Measurements from ENCODE around the gene OMP. TPM values are rescaled to one million over a fixed set of nuclear protein-coding genes. Genes with fewer than 3 reads are reported as not detected.

Gene OMP
- total RNA-seq, 1 donor from 2014 or later: not detected

DNA sequence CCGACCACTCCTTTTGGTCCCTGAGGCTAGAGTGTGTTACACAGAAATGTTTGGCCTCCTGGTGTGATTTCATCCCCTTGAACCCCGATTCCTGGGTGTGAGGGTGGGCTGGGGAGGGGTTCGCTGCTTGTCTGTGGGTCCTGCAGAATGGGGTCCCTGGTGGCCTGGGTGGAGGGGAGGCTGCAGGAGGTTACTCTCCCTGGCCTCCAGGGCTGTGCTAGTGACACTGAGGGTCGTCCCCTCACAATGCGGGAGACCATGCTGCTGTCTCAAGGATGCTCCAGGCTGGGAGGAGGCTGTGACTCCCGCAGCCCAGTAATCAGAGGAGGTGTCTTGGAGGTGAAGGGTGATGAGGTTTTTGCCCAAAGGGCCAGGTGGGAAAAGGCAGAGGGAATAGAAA is 17.0 kb upstream of the OMP start:
- Mint-ChIP-seq H3K27me3 (ENCODE audit: unreplicated experiment) (no peaks in the 10 kb centered on the region), H3K4me3 (ENCODE audit: unreplicated experiment) (no peak overlapping the region), H3K9me3 (ENCODE audit: unreplicated experiment) (peaks cover 3% of the 10 kb centered on the region), H3K4me1 (ENCODE audit: low read depth, unreplicated experiment) (peaks cover 8% of the 10 kb centered on the region), H3K36me3 (ENCODE audit: unreplicated experiment) (peaks cover 4% of the 10 kb centered on the region), H3K27ac (ENCODE audit: unreplicated experiment) (no peak overlapping the region)
- TF ChIP-seq, protein P1, sequence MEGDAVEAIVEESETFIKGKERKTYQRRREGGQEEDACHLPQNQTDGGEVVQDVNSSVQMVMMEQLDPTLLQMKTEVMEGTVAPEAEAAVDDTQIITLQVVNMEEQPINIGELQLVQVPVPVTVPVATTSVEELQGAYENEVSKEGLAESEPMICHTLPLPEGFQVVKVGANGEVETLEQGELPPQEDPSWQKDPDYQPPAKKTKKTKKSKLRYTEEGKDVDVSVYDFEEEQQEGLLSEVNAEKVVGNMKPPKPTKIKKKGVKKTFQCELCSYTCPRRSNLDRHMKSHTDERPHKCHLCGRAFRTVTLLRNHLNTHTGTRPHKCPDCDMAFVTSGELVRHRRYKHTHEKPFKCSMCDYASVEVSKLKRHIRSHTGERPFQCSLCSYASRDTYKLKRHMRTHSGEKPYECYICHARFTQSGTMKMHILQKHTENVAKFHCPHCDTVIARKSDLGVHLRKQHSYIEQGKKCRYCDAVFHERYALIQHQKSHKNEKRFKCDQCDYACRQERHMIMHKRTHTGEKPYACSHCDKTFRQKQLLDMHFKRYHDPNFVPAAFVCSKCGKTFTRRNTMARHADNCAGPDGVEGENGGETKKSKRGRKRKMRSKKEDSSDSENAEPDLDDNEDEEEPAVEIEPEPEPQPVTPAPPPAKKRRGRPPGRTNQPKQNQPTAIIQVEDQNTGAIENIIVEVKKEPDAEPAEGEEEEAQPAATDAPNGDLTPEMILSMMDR (IDR thresholded peaks at IDR 0.05; ENCODE audit: partially characterized antibody, unreplicated experiment): no peak
- DNase-seq: peak; percentile 13

DNA sequence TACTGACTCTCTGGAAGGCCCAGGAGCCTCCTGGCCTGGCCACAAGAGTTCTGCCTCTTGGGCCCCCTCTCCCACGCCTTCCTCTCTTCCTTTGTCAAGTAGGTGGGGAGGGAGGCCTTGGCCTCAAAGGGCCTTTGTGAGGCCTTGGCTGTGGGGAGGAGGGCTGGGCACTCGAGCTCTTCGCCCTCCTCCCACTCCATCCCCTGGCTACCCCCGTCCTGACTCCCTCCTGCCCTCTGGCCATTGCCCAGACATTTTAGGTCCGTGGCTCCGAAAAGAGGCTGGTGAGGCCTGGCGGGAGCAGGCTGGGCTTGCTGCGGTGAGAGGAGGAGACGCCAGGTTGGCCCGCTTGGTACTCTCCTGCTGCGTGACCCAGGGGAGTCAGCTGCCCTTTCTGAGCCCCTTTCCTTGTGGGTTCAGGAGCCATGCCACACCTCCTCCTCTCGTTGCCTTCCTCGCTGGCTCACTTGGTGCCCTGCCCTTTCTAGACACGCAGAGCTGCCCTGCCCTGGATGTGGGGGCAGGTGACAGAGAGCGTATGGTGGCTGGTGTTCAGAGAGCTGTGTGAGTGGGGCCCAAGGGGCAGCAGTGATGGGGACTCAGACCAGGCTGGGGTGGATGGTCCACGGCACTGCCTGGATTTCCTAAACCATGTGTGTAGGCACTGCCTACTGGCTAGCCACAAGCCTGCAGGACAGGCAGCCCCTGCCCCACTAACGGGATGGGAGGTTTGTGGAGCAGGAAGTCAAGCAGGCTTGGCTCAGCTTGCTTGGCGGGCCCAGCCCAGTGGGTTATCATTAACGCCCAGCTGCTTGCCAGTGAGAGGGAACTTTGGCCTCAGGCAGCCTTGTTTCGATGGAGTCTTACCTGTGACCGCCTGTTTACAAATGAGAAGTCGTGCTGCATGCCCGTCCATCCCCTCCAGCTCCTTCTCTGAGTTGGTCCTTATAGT is 15.8 kb upstream of the OMP start:
- H3K4me3 Mint-ChIP-seq (ENCODE audit: unreplicated experiment): no peak overlapping the region
- no peak overlapping the region for H3K27ac Mint-ChIP-seq (ENCODE audit: unreplicated experiment)
- peaks cover 5% of the 10 kb centered on the region for H3K9me3 Mint-ChIP-seq (ENCODE audit: unreplicated experiment)
- TF ChIP-seq, protein P1 (IDR thresholded peaks at IDR 0.05; ENCODE audit: partially characterized antibody, unreplicated experiment): no peak
- H3K4me1 Mint-ChIP-seq (ENCODE audit: low read depth, unreplicated experiment): peaks cover 3% of the 10 kb centered on the region
- peak; percentile 10 for DNase-seq
- no peaks in the 10 kb centered on the region for H3K27me3 Mint-ChIP-seq (ENCODE audit: unreplicated experiment)
- peaks cover 4% of the 10 kb centered on the region for H3K36me3 Mint-ChIP-seq (ENCODE audit: unreplicated experiment)

DNA sequence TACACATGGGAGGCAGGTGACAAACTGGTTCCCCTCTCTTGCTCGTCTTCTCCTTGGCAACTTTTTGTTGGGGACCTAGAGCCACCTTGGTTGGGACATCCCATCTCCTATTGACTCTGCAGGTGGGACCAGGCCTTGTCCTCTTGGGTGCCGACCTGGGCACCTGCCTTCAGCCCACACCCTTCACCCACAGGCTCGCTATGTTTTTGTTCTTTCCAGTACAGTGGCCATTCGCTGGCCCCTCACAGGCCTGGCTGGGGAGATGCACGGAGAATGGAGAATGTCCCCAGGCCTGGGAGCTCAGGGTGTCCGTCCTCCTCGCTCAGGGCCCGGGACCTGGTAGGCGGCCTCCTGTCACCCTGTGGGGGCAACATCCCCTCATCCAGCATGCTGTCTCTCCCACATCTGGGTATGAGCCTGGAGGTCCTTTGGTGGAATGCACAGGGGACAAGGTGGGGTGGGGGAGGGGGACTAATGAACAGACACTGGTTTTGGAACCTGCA is 14.9 kb upstream of the OMP start:
- no peaks in the 10 kb centered on the region for H3K4me1 Mint-ChIP-seq (ENCODE audit: low read depth, unreplicated experiment)
- H3K27ac Mint-ChIP-seq (ENCODE audit: unreplicated experiment): no peak overlapping the region
- no peaks in the 10 kb centered on the region for H3K27me3 Mint-ChIP-seq (ENCODE audit: unreplicated experiment)

DNA sequence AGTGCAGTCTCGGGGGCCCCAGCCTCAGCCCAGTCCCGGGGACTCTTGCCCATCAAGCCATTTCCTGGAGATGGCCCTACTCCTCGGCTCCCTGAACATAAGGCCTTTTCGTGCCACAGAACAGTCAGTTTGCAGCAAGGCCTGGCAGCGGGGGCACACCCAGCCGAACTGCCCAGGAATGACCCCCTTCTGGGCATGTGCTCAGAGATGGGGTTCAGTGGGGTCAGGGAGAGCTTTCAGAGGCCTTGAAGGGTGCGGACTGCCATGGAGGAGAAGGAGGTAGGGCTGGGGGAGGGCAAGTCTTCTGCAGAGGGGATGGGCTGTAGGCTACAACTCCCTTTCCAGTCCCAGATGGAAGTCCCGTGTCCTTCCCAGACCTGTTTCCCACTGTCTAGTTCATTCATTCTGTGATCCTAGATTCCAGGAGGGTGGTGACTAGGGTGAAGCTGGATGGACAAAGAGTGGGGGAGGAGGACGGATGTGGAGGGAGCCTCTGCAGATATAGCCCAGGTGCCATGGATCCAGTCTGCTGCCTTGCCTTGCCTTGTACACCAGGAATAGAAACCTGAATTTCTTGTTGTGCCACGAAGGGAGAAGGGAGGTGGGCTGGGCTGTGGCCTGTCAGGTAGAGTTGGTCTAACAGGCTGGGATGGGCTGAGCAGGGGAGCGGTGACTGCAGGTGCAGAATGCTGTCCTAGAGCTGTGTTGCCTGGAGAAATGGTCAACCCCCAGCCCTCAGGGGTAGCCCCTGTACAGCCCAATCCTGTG is 14.2 kb upstream of the OMP start:
- peaks cover 4% of the 10 kb centered on the region for H3K36me3 Mint-ChIP-seq (ENCODE audit: unreplicated experiment)
- DNase-seq: peak; percentile 7
- no peaks in the 10 kb centered on the region for H3K27me3 Mint-ChIP-seq (ENCODE audit: unreplicated experiment)
- H3K4me3 Mint-ChIP-seq (ENCODE audit: unreplicated experiment): no peak overlapping the region
- H3K9me3 Mint-ChIP-seq (ENCODE audit: unreplicated experiment): peaks cover 5% of the 10 kb centered on the region
- H3K4me1 Mint-ChIP-seq (ENCODE audit: low read depth, unreplicated experiment): no peaks in the 10 kb centered on the region
- TF ChIP-seq, protein P1 (IDR thresholded peaks at IDR 0.05; ENCODE audit: partially characterized antibody, unreplicated experiment): no peak
- no peak overlapping the region for H3K27ac Mint-ChIP-seq (ENCODE audit: unreplicated experiment)

More for the DNA sequence above, 14.9 kb upstream of the OMP start:
- H3K4me3 Mint-ChIP-seq (ENCODE audit: unreplicated experiment): no peak overlapping the region
- DNase-seq: no peak
- TF ChIP-seq, protein P1 (IDR thresholded peaks at IDR 0.05; ENCODE audit: partially characterized antibody, unreplicated experiment): no peak
- H3K9me3 Mint-ChIP-seq (ENCODE audit: unreplicated experiment): peaks cover 5% of the 10 kb centered on the region
- peaks cover 4% of the 10 kb centered on the region for H3K36me3 Mint-ChIP-seq (ENCODE audit: unreplicated experiment)
